ENCODE measurements around the gene RAB3GAP1. TPM values are rescaled to one million over a fixed set of nuclear protein-coding genes. Genes with fewer than 3 reads are reported as not detected.

RAB3GAP1 gene
- total RNA-seq, 1 donor from 2014 or later, result 71.2 TPM

GRCh38 chr2:135219226-135219625, 167.1 kb downstream of the RAB3GAP1 start:
- H3K36me3 Mint-ChIP-seq, result peaks cover 3% of the 10 kb centered on the region
- Histone ChIP-seq H3F3A (ENCODE audit: low read depth) (no peaks in the 10 kb centered on the region), H3K9me3 (ENCODE audit: low read depth) (no peaks in the 10 kb centered on the region), H3K27me3 (no peaks in the 10 kb centered on the region), H3K4me1 (no peaks in the 10 kb centered on the region), H3K4me2 (no peak overlapping the region), H3K9ac (no peak overlapping the region), H3K4me3 (no peak overlapping the region), H4K20me1 (ENCODE audit: low read depth) (no peaks in the 10 kb centered on the region), H3K27ac (no peak overlapping the region), H3K79me2 (ENCODE audit: low read depth) (no peaks in the 10 kb centered on the region), H2AFZ (replicated peaks) (no peak overlapping the region), H3K36me3 (no peaks in the 10 kb centered on the region)
- DNase-seq (ENCODE audit: low spot score), result no peak
- no peak overlapping the region for H3K4me3 Mint-ChIP-seq
- H3K27ac Mint-ChIP-seq, result no peak overlapping the region
- no peaks in the 10 kb centered on the region for H3K9me3 Mint-ChIP-seq
- H3K27me3 Mint-ChIP-seq (ENCODE audit: insufficient read depth, low read depth), result no peaks in the 10 kb centered on the region
- H3K4me1 Mint-ChIP-seq, result peaks cover 3% of the 10 kb centered on the region
- TF ChIP-seq EZH2phosphoT487 (IDR thresholded peaks at IDR 0.05), result no peak
- no peak for TF ChIP-seq CTCF (IDR thresholded peaks at IDR 0.05)
- TF ChIP-seq EZH2 (IDR thresholded peaks at IDR 0.05), result no peak

Small RNA genes lying within 50 kb of the gene (small RNA-seq; reads per million reads assigned to genes)
- gene SNORA40B, result 0.25 reads per million, percentile 14 among the genes with 10 or more reads in this experiment

Other genes with a start within 250 kb of the RAB3GAP1 start
- gene ACMSD, start 213.7 kb upstream of the RAB3GAP1 start, total RNA-seq (ENCODE audit: low replicate concordance), result not detected in 2 replicates
- 62.3 and 108 TPM in 2 replicates for gene CCNT2, start 133.5 kb upstream of the RAB3GAP1 start, total RNA-seq (ENCODE audit: low replicate concordance)
- not detected in 2 replicates for gene MAP3K19, start 4.8 kb upstream of the RAB3GAP1 start, total RNA-seq (ENCODE audit: low replicate concordance)